HTR-8/SVneo (cell line): ENCODE data around the gene ABHD12B.
A peak's percentile ranks its signal among the peaks of the same experiment; 100 is the strongest.
"Not testable (repeated sequence)": the region's sequence is repeated elsewhere in the genome, so short reads cannot be mapped to it uniquely, and the experiment has no call there.

ENCODE experiments used
- DNase-seq: peaks from one replicate; pipeline ENCODE4 v3.0.0; 2011; ENCODE audit warnings: low spot score, mixed read lengths; ENCODE audit not compliant: insufficient read length
- FAIRE-seq: peaks from 2 replicates; lab custom pipeline; 2011; peaks lifted over from hg19 to GRCh38; lab: Jason Lieb, UNC

Gene ABHD12B

DNA sequence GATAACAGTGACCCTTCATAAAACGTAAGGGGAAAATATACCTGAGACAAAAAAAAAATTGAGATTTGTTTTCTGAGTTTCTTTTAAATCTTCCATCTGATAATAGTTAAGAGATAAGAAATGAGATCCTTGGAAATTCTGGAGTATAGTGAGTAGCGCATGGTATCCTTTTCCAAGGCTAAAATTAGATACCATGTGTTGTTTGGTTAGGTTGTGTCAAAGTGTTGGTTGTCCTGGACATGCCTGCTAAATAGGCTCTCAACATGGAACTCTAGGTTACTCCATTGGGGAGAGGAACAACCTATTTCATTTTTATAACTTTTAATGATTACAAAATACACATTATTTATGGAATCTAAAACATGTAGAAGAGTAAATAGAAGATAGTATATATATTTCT lies 57.7 kb downstream of the ABHD12B start:
- FAIRE-seq, result no peak

DNA sequence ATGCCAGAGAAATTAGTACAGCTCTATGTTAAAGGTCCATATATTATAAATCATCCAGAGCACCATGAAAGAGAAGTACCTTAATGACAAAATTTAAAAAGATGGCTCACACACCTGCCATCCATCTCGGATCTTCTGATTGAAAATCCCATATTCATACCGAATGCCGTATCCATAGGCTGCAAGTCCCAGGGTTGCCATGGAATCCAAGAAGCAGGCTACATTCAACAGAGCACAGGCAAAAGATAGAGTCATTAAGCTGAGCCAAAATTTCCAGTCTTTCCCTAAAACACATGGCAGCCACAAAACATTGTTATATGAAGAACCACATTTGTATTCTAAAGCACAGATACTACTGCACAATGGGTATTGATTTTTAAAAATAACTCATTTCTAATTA lies 59.7 kb downstream of the ABHD12B start:
- no peak for DNase-seq
- FAIRE-seq, result no peak

More for the DNA sequence above, 57.7 kb downstream of the ABHD12B start:
- no peak for DNase-seq

DNA sequence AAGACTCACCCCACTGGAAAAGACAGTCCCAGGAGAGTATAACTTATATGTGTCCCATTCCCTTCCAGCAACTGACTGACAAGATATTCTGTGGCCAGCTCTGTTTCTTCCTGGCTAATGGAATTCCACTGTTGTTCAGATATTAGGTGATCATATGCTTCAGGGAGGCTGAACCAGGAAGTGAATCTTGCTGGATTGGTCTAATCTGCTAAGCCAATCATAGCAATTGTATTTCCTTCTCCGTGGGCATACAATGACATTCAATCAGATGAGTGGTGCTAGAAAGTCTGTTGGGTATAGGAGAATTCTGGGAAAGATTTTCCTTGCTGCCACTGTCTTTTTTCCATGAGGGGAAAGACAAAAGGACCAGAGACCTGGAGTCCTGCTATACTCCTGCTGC lies 60.3 kb downstream of the ABHD12B start:
- DNase-seq, result no peak
- no peak for FAIRE-seq

DNA sequence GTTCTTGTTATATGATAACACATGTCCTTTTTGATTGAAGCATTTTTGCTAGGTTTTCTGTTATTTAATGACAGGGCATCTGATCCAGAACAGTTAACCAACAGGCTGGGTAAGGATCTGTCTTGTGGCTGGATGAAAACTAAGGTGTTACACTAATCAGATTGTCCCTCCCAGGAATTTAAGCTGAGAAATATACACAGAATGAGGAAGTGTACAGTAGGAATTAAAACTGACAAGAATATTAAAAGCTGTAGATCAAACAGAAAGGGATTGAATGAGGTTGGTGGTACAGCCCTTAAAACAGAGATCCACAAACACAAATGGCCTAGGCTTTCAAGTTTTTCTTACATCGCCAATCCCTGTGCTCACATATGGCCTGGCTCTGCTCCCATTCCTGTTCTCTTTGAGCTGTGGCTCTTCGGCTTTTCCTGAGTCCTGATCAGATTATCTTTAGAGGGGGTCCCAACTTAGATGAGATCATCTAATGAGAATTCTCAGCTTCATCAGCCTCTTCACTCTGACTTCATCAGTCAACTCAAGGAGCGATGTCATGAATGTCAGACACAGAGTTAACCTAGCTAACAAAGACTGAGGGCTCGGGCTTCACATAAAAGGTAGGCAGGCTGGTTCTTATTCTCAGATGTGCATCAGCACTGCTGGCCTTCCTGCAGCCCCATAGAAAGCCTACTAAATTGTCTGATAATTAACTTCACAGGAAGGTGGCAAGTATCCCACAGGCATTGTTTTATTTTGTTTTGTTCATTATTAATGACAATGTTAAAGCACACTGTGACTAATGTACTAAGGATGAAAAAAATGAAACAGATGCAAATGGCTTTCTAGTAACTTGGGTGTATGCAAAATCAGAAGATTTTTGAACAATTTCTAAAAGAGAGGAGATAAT lies 61.0 kb downstream of the ABHD12B start:
- FAIRE-seq (no peak), DNase-seq (no peak)

DNA sequence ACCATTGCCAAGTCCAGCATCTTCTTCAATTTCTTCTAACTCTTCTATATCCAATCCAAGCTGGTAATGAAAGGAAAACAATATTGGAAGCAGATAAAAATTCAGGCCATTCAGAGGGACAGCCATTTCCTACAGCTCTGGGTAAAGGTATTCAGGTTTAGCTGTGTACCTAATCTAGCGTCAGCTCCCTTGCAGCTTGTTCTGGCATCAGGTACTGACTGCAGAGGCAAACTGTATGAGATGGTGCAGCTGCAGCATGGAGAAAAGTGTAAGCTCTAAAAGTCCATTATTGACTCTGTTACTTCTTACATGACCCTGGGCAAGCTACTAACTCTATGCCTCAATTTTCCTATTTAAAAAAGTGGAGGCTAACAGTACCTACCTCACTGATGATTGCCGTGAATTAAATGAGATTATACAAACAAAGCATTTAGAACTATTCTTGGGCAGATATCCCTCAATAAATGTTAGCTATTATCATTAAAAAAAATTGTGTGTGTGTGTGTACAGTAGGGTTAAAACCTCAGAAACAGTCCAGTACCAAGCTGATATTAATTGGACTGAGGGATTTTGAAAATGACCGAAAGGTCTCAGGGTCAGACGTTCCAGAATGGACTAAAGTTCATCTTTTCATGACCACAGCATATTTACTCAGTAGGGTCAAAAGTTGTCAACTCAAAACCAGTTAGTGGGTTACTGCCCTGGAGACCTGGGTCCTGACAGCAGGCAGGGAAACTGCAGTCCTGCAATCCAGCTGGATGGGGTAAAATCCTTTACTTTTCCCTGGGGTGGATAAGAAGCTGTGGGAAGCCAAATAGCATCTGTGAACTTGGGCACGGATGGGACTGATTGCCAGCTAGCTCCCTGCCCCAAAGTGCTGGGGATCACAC lies 63.5 kb downstream of the ABHD12B start:
- no peak for FAIRE-seq

DNA sequence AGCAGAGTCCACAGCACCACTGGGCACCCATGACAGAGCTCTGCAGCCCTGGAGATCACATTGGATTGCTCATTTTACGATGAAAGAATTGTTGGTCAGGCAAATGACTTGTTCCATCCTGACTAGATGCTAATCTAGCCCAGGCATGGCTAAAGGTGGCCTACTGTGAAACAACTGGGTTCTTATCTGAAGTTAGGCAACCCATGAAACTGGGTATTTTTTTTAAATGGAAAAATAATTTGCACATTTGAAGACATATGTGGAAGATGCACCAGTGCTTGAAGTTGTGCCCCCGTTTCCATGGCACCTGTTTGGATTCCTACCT lies 64.1 kb downstream of the ABHD12B start:
- FAIRE-seq, result no peak
- no peak for DNase-seq

More for the DNA sequence above, 63.5 kb downstream of the ABHD12B start:
- no peak for DNase-seq

DNA sequence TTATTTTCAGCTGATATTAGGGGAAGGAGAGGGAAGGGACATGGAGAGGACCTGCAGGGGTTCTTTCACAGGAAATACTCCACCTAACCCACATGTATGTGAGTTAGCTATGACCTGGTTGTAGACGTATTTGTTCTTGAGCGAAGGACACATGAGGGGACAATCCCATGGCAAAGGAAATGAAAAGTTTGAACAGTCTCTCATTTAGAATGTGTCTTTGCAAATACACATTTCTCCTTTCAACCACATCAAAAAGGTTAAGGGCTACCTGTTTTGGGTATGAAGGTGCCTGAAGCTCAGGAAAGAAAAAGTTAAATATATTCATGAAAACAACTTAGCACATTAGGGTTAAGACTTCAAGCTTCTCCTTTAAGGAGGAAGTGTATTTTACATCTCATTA lies 65.0 kb downstream of the ABHD12B start:
- no peak for DNase-seq
- no peak for FAIRE-seq

DNA sequence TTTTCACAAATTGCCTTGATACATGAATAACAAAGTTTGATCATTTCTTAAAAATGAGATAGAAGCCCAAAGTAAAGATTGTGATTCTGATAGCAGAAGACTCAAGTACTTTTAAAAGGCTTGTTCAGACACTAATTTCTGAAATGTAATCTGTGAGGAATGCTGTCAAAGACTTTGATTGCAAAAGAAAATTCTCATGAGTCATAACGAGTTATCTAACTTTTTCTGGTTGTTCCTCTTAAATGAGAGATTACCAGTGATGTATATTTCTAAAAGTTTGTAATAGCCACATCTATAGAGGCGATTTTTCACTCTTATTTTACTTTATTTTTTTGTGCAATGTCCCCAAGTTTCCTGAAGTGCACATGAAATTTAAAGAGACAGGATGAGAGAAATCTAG lies 65.5 kb downstream of the ABHD12B start:
- FAIRE-seq, result no peak
- DNase-seq, result peak; percentile 28

DNA sequence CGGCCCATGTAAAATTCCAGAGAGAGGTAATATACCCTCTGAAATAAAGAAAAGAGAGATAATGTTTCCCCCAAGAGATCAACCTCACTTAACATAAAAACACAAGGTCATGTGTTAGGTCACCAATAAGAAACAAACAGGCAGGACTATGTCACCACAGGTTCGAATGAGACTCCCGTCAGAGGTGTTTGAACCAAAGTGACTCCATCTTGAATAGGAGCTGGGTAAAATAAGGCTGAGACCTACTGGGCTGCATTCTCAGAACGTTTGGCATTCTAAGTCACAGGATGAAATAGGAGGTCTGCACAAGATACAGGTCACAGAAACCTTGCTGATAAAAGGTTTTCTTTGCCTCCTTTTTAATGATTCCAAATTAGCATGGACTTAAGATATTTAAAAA lies 65.9 kb downstream of the ABHD12B start:
- FAIRE-seq (no peak), DNase-seq (no peak)

DNA sequence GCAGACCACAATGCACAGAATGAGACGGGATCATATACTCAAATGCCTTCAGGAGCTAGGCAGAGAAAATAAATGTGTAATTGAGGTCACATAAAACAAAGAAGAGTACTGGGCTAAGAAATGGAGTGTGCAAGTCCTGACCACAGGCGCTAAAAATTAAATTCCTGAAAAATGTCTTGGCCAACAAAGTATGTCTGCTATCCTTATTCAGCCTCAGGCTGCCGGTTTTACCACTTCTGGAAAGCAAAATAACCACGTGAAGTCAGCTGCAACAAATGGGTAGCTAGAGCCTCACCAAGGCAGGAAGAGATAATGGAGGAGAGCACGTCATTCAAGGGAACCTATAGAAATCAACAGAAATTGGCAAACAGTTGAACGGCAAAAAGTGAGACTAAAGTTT lies 69.3 kb downstream of the ABHD12B start:
- FAIRE-seq, result no peak
- no peak for DNase-seq

DNA sequence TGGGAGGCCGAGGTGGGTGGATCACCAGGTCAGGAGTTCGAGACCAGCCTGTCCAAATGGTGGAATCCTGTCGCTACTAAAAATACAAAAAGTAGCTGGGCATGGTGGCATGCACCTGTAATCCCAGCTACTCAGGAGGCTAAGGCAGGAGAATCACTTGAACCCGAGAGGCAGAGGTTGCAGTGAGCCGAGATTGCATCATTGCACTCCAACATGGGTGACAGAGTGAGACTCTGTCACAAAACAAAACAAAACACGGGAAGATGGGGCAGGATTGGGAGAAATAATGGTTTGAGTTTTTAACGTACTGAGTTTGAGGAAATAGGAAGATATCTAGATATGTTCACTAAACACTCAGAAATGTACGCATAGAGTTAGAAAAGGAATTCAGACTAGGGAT lies 69.8 kb downstream of the ABHD12B start:
- not testable (repeated sequence) for FAIRE-seq, DNase-seq

DNA sequence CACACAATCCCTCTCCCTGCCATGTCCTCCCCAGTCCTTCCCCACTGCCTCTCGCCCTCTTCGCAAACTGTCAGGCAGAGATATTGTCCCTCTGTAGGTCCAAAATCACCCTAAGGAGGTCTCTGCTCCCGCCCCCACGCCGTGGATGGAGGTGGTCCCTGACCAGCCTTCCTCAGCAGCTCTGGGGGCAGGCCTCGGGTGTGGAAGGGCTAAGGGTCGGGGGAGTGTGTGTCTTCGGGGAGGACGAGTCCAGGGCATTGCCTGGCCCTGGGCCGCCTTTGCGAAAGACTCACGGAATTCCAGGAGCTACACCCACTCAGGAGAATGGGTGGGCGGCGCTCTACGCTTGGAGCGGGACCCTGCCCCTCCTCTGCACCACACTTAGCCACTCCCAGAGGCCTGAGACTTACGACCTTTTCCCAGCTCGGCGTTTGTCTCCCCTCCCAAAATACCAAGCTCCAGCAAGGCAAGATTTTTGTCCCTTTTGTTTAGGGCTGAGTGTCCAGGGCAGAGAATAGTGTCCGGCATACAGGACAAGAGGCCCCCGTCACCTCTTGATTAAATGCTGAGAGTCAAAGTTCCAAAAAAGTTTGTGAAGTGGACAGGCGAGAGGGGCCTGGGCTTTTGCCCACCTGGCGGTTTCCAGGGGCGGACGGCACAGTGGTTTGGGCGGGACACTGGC lies 71.5 kb downstream of the ABHD12B start:
- FAIRE-seq, result no peak

DNA sequence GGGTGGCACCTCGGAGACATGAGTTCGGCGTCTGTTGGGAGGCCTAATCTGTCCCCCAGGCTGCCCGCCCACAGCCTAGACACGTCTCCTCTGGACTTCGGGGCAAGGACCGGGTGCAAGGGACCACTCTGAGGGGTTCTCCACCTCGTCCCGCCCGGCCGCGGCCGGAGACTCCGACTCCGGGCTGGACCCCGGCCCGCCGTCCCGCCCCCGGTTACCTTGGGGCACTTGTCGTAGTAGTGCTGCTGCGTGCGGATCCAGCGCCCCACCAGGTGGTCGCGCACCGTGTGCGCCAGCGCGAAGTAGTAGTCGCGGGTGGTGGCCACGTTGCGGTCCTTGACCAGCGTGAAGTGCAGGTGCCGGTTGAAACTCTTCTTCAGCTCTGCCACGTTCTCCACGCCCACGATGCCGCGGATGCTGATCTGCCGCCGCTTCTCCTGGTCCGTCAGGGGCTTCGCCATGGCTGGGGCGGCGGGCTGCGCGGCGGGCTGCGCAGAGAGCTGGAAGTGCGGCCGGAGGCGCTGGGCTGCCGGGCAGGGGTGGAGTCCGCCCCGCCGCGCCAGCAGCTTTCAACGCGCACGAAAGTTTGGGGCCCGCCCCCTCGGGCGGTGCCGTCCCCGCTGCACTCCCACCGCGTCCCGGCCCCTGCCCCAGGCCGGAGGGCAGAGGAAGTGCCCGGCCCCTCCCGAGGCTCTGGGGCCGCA lies 72.2 kb downstream of the ABHD12B start, which contains the start of gene PYGL:
PYGL (minus strand) TSS at position 541 of the 704 bp plus-strand sequence; CDS start at position 461, 80 bp downstream.
- DNase-seq (peak; percentile 60), FAIRE-seq (peak; percentile 75)

More for the DNA sequence above, 71.5 kb downstream of the ABHD12B start:
- peak; percentile 66 for DNase-seq

DNA sequence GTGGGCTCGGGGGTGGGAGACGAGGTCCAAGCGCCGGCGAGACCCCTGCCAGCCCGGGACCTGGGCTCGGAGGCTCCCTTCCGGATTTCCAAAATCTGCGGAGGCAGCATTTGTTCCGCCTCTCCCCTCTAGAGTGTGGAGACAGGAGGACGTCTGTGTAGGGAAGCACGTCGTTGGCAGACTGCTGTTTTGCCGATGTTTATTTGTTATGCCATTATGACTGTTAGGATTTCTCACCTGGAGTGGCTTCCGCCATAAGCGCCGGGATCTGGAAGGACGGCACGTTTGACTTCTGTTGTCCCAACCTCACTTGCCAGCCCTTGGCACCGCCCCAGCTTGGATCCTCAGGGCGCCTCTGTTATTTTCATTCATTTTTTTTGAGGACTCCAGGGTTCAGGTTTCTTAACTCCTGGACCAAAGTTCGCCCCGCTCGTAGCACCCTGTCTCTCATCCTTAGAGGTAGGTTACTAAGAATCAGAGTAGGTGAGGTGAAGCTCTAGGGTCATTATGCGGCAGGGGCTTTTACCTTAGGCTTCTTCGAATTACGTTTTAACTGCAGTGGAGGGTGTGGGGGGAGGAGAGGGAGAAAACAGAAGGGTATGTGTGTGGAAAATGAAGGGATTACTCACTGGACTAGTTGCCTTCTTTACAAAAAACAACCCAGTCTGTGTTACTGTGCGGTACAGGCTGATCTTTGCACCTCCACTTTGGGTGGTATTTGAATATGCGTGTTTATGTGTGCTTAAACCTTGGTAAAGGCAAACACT lies 73.0 kb downstream of the ABHD12B start:
- DNase-seq (peak; percentile 51), FAIRE-seq (no peak)

DNA sequence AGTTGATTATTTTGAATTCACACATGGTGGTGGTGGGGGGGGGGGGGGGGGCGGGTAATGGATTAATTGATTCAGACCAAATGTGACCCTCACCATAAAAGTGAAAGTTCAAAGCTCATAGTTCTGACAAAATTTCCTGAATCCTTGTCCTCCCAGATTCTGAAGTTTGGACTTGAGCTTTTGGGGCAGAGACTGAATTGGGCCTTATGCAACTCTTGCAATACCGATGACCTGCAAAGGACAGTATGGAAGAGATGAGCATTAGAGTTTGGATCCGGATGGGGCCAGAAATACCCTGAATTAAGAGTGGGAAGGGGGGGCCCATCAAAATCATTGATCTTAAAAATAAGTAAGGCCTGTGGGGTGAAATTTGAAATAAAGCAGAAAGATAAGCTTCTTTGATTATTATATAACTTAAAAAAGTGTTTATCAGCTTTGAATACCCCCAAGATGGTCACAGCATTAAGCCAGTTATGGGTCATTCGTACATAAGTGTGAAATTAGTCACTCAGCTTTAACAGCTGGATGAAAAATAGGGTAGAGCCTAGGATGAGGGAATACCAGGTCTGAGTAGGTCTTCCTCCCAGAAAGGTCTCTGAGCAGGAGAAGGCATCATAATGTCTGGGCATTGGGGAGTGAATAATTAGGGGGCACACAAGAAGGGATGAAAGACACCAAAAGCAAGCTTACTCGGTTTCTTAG lies 74.5 kb downstream of the ABHD12B start:
- FAIRE-seq (no peak), DNase-seq (no peak)

DNA sequence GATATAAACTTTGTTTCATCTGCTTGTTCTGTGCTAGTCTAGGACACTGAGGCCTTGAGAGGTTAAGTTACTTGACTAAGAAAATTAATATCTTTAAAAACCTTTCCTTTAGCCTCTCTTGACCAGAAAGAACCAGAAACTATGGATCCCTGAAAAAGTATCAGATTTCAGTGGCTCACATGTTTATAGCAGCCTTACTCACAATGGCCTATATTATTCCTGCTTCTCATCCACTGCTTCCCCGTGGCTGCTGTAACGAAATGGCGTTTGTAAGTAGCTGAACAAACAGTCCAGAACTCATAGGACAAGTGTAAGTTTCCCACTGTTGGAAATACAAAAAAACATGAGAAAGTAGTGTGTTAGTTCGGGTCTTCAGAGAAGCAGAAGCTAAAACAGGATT lies 75.6 kb downstream of the ABHD12B start:
- no peak for FAIRE-seq
- no peak for DNase-seq

DNA sequence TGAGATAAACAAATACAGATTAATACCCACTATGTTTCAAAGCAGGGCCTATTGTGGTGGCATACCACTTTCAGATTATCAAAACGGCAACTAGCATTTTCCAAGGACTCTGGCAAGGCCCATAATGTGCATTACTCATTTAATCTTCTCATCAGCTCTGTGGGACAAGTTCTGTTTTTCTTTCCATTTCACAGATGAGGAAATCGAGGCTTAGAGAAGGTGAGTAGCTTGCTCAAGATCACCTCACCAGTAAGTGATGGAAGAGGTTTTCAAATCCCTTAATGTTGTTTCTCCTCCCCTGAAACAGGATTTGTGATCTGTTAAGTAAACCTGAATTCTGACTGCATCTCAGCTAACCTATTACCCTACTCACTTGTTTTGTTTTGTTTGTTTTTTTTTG lies 76.4 kb downstream of the ABHD12B start:
- DNase-seq (no peak), FAIRE-seq (no peak)

DNA sequence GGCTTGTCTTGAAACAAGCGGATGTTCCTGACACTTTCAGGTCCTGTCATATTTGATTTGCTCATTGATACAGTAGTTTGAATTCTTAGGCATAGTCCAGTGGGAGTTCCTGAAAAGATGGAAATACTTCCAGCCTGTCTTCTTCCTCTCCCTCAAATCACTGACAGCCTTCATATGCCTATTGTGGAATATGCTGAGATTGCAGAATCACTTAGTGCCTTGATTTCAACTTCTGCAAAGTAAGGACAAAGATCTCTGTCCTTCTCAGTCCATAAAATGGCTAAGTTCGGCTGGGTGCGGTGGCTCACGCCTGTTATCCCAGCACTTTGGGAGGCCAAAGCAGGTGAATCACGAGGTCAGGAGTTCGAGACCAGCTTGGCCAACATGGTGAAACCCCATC lies 79.2 kb downstream of the ABHD12B start:
- no peak for FAIRE-seq
- no peak for DNase-seq

DNA sequence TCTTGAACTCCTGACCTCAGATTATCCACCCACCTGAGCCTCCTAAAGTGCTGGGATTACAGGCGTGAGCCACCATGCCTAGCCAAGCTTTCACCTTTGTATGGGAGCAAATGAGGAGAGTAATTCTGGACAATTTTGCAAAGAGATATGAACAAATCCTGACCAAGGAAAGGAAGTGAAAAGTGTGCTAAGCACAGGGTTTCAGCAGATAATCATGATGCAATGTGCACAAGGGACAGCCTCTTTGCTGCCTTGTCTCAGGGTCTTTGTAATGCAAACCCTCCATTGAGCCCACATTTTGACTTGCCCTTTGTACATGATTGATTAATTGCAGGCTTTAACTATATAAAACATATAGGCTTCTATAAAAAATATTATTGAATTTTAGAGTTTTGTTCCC lies 81.6 kb downstream of the ABHD12B start:
- no peak for DNase-seq

More for the DNA sequence above, 81.6 kb downstream of the ABHD12B start:
- FAIRE-seq, result no peak
